ENCODE results near the gene CYTH2.

- TF ChIP-seq CTCF (IDR thresholded peaks at IDR 0.05) = no peak
- TF ChIP-seq POLR2A (IDR thresholded peaks at IDR 0.05) = no peak
Observed at GRCh38 chr19:48476176-48476575, 7.0 kb downstream of the CYTH2 start.
